Natural killer cell treated with Interleukin-12 subunit alpha and Interleukin-12 subunit beta and Interleukin-15 and Interleukin-18, amount 100 ng/mL, for 72 hours (primary cell): Measurements from ENCODE around the gene ZMYND10. TPM values are rescaled to one million over a fixed set of nuclear protein-coding genes. Genes with fewer than 3 reads are reported as not detected.
A peak's percentile ranks its signal among the peaks of the same experiment; 100 is the strongest.
"Not testable (repeated sequence)": the region's sequence is repeated elsewhere in the genome, so short reads cannot be mapped to it uniquely, and the experiment has no call there.

Source experiments
- ATAC-seq, 2 donors: fragments of 150-1000 bp; cut with Tn5 transposase in 1 of 2; sonication (Bioruptor Pico), chemical (Tn5 transposase) in 1 of 2; 2 replicates each; pipeline ENCODE4 v1.10.0; 2021
- DNase-seq: peaks from one replicate; pipeline ENCODE4 v3.0.0; 2022; ENCODE audit warnings: low spot score
- H3K27ac Mint-ChIP-seq, 2 donors: 1 replicate in 1 of 2; 2 replicates in 1 of 2; pipeline ENCODE4 v1.8.0; 2022; ENCODE audit warnings: mixed read lengths in 2 of 2, mild to moderate bottlenecking in 1 of 2, moderate library complexity in 1 of 2
- H3K27me3 Mint-ChIP-seq, 2 donors: 1 replicate in 1 of 2; 2 replicates in 1 of 2; pipeline ENCODE4 v1.8.0; 2022; ENCODE audit warnings: mixed read lengths in 2 of 2
- H3K36me3 Mint-ChIP-seq: one replicate; pipeline ENCODE4 v1.8.0; 2022; ENCODE audit warnings: mixed read lengths
- H3K4me1 Mint-ChIP-seq, 2 donors: 1 replicate in 1 of 2; 2 replicates in 1 of 2; pipeline ENCODE4 v1.8.0; 2022; ENCODE audit warnings: low read depth in 2 of 2, mixed read lengths in 2 of 2, mild to moderate bottlenecking in 1 of 2
- H3K4me3 Mint-ChIP-seq: one replicate; pipeline ENCODE4 v1.8.0; 2022; ENCODE audit warnings: mixed read lengths
- H3K9me3 Mint-ChIP-seq: 2 replicates; pipeline ENCODE4 v1.8.0; 2022; ENCODE audit warnings: mixed read lengths
- total RNA-seq, 2 donors: library from RNA; stranded (reverse); gene quantifications; one replicate each; pipeline ENCODE4 v1.2.3, GENCODE V29; 2022

The ZMYND10 gene
- total RNA-seq, 2 donors from 2014 or later, result 0.95 to 1.4 TPM

GRCh38 chr3:50322386-50323091 is 23.0 kb downstream of the ZMYND10 start, which contains the start of gene HYAL2:
HYAL2 (minus strand) TSS chr3:50322745; CDS start chr3:50320489, 2,256 bp downstream.
- no peaks in the 10 kb centered on the region for H3K27me3 Mint-ChIP-seq
- peak within 1 kb of the TSS; percentile 84 to 90 for H3K27ac Mint-ChIP-seq
- no peaks in the 10 kb centered on the region for H3K36me3 Mint-ChIP-seq
- DNase-seq (no peak), ATAC-seq (no peak)
- H3K9me3 Mint-ChIP-seq, result no peaks in the 10 kb centered on the region
- peak within 1 kb of the TSS; percentile 75 for H3K4me3 Mint-ChIP-seq
- H3K4me1 Mint-ChIP-seq, result peaks cover 15 to 33% of the 10 kb centered on the region in 2 donors

- no peaks in the 10 kb centered on the region for H3K9me3 Mint-ChIP-seq
- DNase-seq, result no peak
- no peak overlapping the region for H3K27ac Mint-ChIP-seq
- no peak for ATAC-seq
- no peak overlapping the region for H3K4me3 Mint-ChIP-seq
- no peaks in the 10 kb centered on the region for H3K36me3 Mint-ChIP-seq
- H3K27me3 Mint-ChIP-seq, result no peaks in the 10 kb centered on the region
- peaks cover 15 to 33% of the 10 kb centered on the region in 2 donors for H3K4me1 Mint-ChIP-seq
Measured at GRCh38 chr3:50322115-50322385, 23.5 kb downstream of the ZMYND10 start.

GRCh38 chr3:50321336-50322114 is 24.0 kb downstream of the ZMYND10 start:
- H3K36me3 Mint-ChIP-seq, result no peaks in the 10 kb centered on the region
- DNase-seq, result peak; percentile 91
- peak overlapping the region; percentile 75 for H3K4me3 Mint-ChIP-seq
- H3K9me3 Mint-ChIP-seq, result no peaks in the 10 kb centered on the region
- peak overlapping the region; percentile 84 to 90 for H3K27ac Mint-ChIP-seq
- no peaks in the 10 kb centered on the region for H3K27me3 Mint-ChIP-seq
- H3K4me1 Mint-ChIP-seq, result peaks cover 18 to 34% of the 10 kb centered on the region in 2 donors
- peak; percentile 90 to 92 for ATAC-seq

GRCh38 chr3:50320853-50321335 is 24.6 kb downstream of the ZMYND10 start:
- Mint-ChIP-seq H3K4me3 (peak overlapping the region; percentile 79), H3K27me3 (no peaks in the 10 kb centered on the region), H3K4me1 (peaks cover 22 to 37% of the 10 kb centered on the region in 2 donors), H3K36me3 (no peaks in the 10 kb centered on the region), H3K27ac (peak overlapping the region; percentile 84 to 87), H3K9me3 (no peaks in the 10 kb centered on the region)
- DNase-seq (peak; percentile 80), ATAC-seq (peak; percentile 75 to 83)

GRCh38 chr3:50319894-50320625 is 25.5 kb downstream of the ZMYND10 start:
- Mint-ChIP-seq H3K4me1 (peaks cover 22 to 41% of the 10 kb centered on the region in 2 donors), H3K27me3 (no peaks in the 10 kb centered on the region), H3K9me3 (no peaks in the 10 kb centered on the region), H3K36me3 (no peaks in the 10 kb centered on the region), H3K27ac (peak overlapping the region; percentile 50 to 87), H3K4me3 (peak overlapping the region; percentile 79)
- ATAC-seq (no peak), DNase-seq (peak; percentile 52)

- H3K4me1 Mint-ChIP-seq, result peaks cover 22 to 34% of the 10 kb centered on the region in 2 donors
- H3K4me3 Mint-ChIP-seq, result peak overlapping the region; percentile 79
- no peaks in the 10 kb centered on the region for H3K27me3 Mint-ChIP-seq
- no peak for ATAC-seq
- H3K9me3 Mint-ChIP-seq, result no peaks in the 10 kb centered on the region
- DNase-seq, result peak; percentile 53
- H3K36me3 Mint-ChIP-seq, result no peaks in the 10 kb centered on the region
- H3K27ac Mint-ChIP-seq, result peak overlapping the region in 1 of 2 donors; percentile 31
Measured at GRCh38 chr3:50319181-50319893, 26.2 kb downstream of the ZMYND10 start.

- H3K4me3 Mint-ChIP-seq, result peak overlapping the region; percentile 17
- peaks cover 22 to 34% of the 10 kb centered on the region in 2 donors for H3K4me1 Mint-ChIP-seq
- peak; percentile 42 for DNase-seq
- no peaks in the 10 kb centered on the region for H3K36me3 Mint-ChIP-seq
- H3K9me3 Mint-ChIP-seq, result no peaks in the 10 kb centered on the region
- H3K27me3 Mint-ChIP-seq, result no peaks in the 10 kb centered on the region
- H3K27ac Mint-ChIP-seq, result peak overlapping the region in 1 of 2 donors; percentile 33
- ATAC-seq, result no peak
Measured at GRCh38 chr3:50318615-50319014, 26.9 kb downstream of the ZMYND10 start.

- DNase-seq (peak; percentile 60), ATAC-seq (no peak)
- Mint-ChIP-seq H3K36me3 (no peaks in the 10 kb centered on the region), H3K4me1 (peaks cover 22 to 33% of the 10 kb centered on the region in 2 donors), H3K27me3 (no peaks in the 10 kb centered on the region), H3K4me3 (no peak overlapping the region), H3K27ac (peak overlapping the region in 1 of 2 donors; percentile 33), H3K9me3 (no peaks in the 10 kb centered on the region)
Measured at GRCh38 chr3:50318163-50318562, 27.4 kb downstream of the ZMYND10 start.

GRCh38 chr3:50317300-50317699 is 28.2 kb downstream of the ZMYND10 start:
- Mint-ChIP-seq H3K27ac (no peak overlapping the region), H3K36me3 (no peaks in the 10 kb centered on the region), H3K4me1 (peaks cover 22 to 32% of the 10 kb centered on the region in 2 donors), H3K27me3 (no peaks in the 10 kb centered on the region), H3K4me3 (no peak overlapping the region), H3K9me3 (no peaks in the 10 kb centered on the region)
- no peak for ATAC-seq
- no peak for DNase-seq

GRCh38 chr3:50316657-50317242 is 28.8 kb downstream of the ZMYND10 start:
- DNase-seq (peak; percentile 49), ATAC-seq (no peak)
- peak overlapping the region in 1 of 2 donors; percentile 53 for H3K27ac Mint-ChIP-seq
- H3K36me3 Mint-ChIP-seq, result no peaks in the 10 kb centered on the region
- H3K9me3 Mint-ChIP-seq, result no peaks in the 10 kb centered on the region
- H3K4me3 Mint-ChIP-seq, result peak overlapping the region; percentile 1
- H3K4me1 Mint-ChIP-seq, result peaks cover 22 to 32% of the 10 kb centered on the region in 2 donors
- H3K27me3 Mint-ChIP-seq, result no peaks in the 10 kb centered on the region

- Mint-ChIP-seq H3K36me3 (no peaks in the 10 kb centered on the region), H3K4me1 (peaks cover 14 to 22% of the 10 kb centered on the region in 2 donors), H3K27me3 (no peaks in the 10 kb centered on the region), H3K4me3 (no peak overlapping the region), H3K27ac (peak overlapping the region in 1 of 2 donors; percentile 45), H3K9me3 (no peaks in the 10 kb centered on the region)
- ATAC-seq, result no peak
- DNase-seq, result no peak
Measured at GRCh38 chr3:50314816-50315215, 30.7 kb downstream of the ZMYND10 start.

GRCh38 chr3:50314342-50314741 is 31.2 kb downstream of the ZMYND10 start:
- no peaks in the 10 kb centered on the region for H3K27me3 Mint-ChIP-seq
- no peak overlapping the region for H3K4me3 Mint-ChIP-seq
- peak overlapping the region in 1 of 2 donors; percentile 10 for H3K27ac Mint-ChIP-seq

GRCh38 chr3:50312041-50312440 is 33.5 kb downstream of the ZMYND10 start:
- not testable (repeated sequence) for H3K27ac Mint-ChIP-seq, H3K9me3 Mint-ChIP-seq, H3K36me3 Mint-ChIP-seq, DNase-seq, H3K4me3 Mint-ChIP-seq, H3K27me3 Mint-ChIP-seq, ATAC-seq
- H3K4me1 Mint-ChIP-seq, result peaks cover 8 to 12% of the 10 kb centered on the region in 2 donors

More at GRCh38 chr3:50314342-50314741, 31.2 kb downstream of the ZMYND10 start:
- Mint-ChIP-seq H3K4me1 (peaks cover 11 to 20% of the 10 kb centered on the region in 2 donors), H3K9me3 (no peaks in the 10 kb centered on the region), H3K36me3 (no peaks in the 10 kb centered on the region)
- DNase-seq (peak; percentile 37), ATAC-seq (no peak)
